Astrocyte (in vitro differentiated cells and primary cell): ENCODE data around the gene B3GAT3. TPM values are rescaled to one million over a fixed set of nuclear protein-coding genes. Genes with fewer than 3 reads are reported as not detected.

Experiments
- DNase-seq: peaks from one replicate; pipeline ENCODE4 v3.0.0-alpha.2; 2010; ENCODE audit warnings: low read depth
- FAIRE-seq: peaks from 2 replicates; lab custom pipeline; 2011; peaks lifted over from hg19 to GRCh38; lab: Jason Lieb, UNC
- H2AFZ ChIP-seq: 2 replicates; pipeline ENCODE4 v1.6.0; 2012; ENCODE audit warnings: low read depth, low read length, inconsistent platforms
- H3K27ac ChIP-seq: 2 replicates; pipeline ENCODE4 v1.5.1; 2011; ENCODE audit warnings: low read depth, low read length, inconsistent platforms
- H3K27me3 ChIP-seq: 2 replicates; pipeline ENCODE4 v1.6.0; 2011; ENCODE audit warnings: low read length, inconsistent platforms; ENCODE audit not compliant: insufficient read depth
- H3K36me3 ChIP-seq: 2 replicates; pipeline ENCODE4 v1.5.1; 2011; ENCODE audit warnings: low read length, inconsistent platforms; ENCODE audit not compliant: insufficient read depth
- H3K4me1 ChIP-seq: 2 replicates; pipeline ENCODE4 v1.5.1; 2011; ENCODE audit warnings: low read length, inconsistent platforms; ENCODE audit not compliant: insufficient read depth
- H3K4me2 ChIP-seq: 2 replicates; pipeline ENCODE4 v1.6.0; 2012; ENCODE audit warnings: low read length, inconsistent platforms
- H3K4me3 ChIP-seq: 2 replicates; pipeline ENCODE4 v1.5.1; 2011; ENCODE audit warnings: low read depth, mild to moderate bottlenecking, low read length, inconsistent platforms; ENCODE audit not compliant: insufficient read depth
- H3K79me2 ChIP-seq: 2 replicates; pipeline ENCODE4 v1.6.0; 2012; ENCODE audit warnings: mild to moderate bottlenecking, low read length, inconsistent platforms; ENCODE audit not compliant: insufficient read depth
- H3K9ac ChIP-seq: 2 replicates; pipeline ENCODE4 v1.6.0; 2012; ENCODE audit warnings: mild to moderate bottlenecking, low read length, inconsistent platforms
- H3K9me3 ChIP-seq: 2 replicates; pipeline ENCODE4 v1.5.1; 2012; ENCODE audit warnings: low read depth, mild to moderate bottlenecking, low read length, inconsistent platforms; ENCODE audit not compliant: insufficient read depth
- H4K20me1 ChIP-seq: 2 replicates; pipeline ENCODE4 v1.6.0; 2012; ENCODE audit warnings: low read length, inconsistent platforms; ENCODE audit not compliant: insufficient read depth
- H3K27ac Mint-ChIP-seq: one replicate; pipeline ENCODE4 v1.8.0; 2021; ENCODE audit warnings: mild to moderate bottlenecking, mixed read lengths; ENCODE audit not compliant: unreplicated experiment
- H3K27me3 Mint-ChIP-seq: one replicate; pipeline ENCODE4 v1.8.0; 2021; ENCODE audit warnings: low read depth, mixed read lengths; ENCODE audit not compliant: unreplicated experiment
- H3K36me3 Mint-ChIP-seq: one replicate; pipeline ENCODE4 v1.8.0; 2021; ENCODE audit warnings: low read depth, mixed read lengths; ENCODE audit not compliant: unreplicated experiment
- H3K4me1 Mint-ChIP-seq: one replicate; pipeline ENCODE4 v1.8.0; 2021; ENCODE audit warnings: low read depth, mixed read lengths; ENCODE audit not compliant: unreplicated experiment
- H3K4me3 Mint-ChIP-seq: one replicate; pipeline ENCODE4 v1.8.0; 2021; ENCODE audit warnings: mild to moderate bottlenecking, moderate library complexity, mixed read lengths; ENCODE audit not compliant: unreplicated experiment
- H3K9me3 Mint-ChIP-seq: one replicate; pipeline ENCODE4 v1.8.0; 2021; ENCODE audit warnings: mild to moderate bottlenecking, mixed read lengths; ENCODE audit not compliant: unreplicated experiment
- EZH2 ChIP-seq: IDR thresholded peaks from 2 replicates; pipeline ENCODE4 v1.6.1; 2012; ENCODE audit warnings: mild to moderate bottlenecking, low read length, inconsistent platforms; ENCODE audit not compliant: insufficient read depth
- total RNA-seq: library from RNA; stranded (reverse); gene quantifications from 2 replicates; pipeline ENCODE4 v1.2.1, GENCODE V29; 2021
- TF ChIP-seq, protein P1 (sequence below): IDR thresholded peaks from 2 replicates; pipeline ENCODE4 v1.5.1; 2011; ENCODE audit warnings: low read depth, mild to moderate bottlenecking, inconsistent platforms, low read length, moderate library complexity; ENCODE audit not compliant: insufficient read depth

Gene B3GAT3
- total RNA-seq, 1 donor from 2014 or later: 52.4 TPM

DNA sequence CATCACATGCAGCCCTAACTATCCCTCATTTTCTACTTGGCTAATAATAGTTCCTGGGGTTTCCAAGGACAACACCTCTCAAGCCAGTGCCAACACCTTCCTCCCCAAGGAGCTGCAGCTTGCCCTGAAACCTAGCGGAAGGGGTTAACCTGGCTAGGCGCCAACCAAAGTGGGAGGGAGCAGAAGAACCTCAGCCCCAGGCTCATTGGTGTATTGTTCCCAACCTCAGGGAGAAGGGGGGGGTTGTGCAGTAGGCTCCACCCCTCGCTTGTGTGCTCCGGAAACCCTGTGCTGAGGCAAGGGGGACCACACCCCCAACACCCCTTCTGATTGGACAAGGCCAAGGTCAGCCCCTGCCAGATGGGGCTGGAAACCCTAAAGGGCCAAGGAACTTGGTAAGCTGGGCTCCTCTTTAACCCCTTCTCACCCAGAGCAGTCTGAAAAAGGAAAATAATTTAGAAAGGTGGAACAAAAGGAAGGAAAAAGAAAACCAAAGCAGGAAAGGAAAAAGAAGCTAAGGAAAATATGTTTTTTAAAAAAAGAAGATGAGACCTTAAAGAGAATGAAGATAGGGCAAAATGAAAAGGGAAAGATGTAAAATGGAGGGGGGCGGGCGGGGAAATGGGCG lies 22.6 kb downstream of the B3GAT3 start:
- H3K4me2 ChIP-seq: peak overlapping the region; percentile 89
- no peaks in the 10 kb centered on the region for H3K9me3 ChIP-seq
- H3K36me3 Mint-ChIP-seq: peaks cover 56% of the 10 kb centered on the region
- H3K79me2 ChIP-seq: peaks cover 63% of the 10 kb centered on the region
- H3K4me1 ChIP-seq: peaks cover 26% of the 10 kb centered on the region
- H3K36me3 ChIP-seq: peaks cover 35% of the 10 kb centered on the region
- H3K27ac ChIP-seq: no peak overlapping the region
- DNase-seq (peak; percentile 97), FAIRE-seq (peak; percentile 43)
- H3K27me3 Mint-ChIP-seq: peaks cover 6% of the 10 kb centered on the region
- H3K9ac ChIP-seq: peak overlapping the region; percentile 98
- H4K20me1 ChIP-seq: peaks cover 64% of the 10 kb centered on the region
- TF ChIP-seq EZH2: no peak
- TF ChIP-seq, protein P1, sequence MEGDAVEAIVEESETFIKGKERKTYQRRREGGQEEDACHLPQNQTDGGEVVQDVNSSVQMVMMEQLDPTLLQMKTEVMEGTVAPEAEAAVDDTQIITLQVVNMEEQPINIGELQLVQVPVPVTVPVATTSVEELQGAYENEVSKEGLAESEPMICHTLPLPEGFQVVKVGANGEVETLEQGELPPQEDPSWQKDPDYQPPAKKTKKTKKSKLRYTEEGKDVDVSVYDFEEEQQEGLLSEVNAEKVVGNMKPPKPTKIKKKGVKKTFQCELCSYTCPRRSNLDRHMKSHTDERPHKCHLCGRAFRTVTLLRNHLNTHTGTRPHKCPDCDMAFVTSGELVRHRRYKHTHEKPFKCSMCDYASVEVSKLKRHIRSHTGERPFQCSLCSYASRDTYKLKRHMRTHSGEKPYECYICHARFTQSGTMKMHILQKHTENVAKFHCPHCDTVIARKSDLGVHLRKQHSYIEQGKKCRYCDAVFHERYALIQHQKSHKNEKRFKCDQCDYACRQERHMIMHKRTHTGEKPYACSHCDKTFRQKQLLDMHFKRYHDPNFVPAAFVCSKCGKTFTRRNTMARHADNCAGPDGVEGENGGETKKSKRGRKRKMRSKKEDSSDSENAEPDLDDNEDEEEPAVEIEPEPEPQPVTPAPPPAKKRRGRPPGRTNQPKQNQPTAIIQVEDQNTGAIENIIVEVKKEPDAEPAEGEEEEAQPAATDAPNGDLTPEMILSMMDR: no peak
- peaks cover 20% of the 10 kb centered on the region for H3K4me1 Mint-ChIP-seq
- no peaks in the 10 kb centered on the region for H3K9me3 Mint-ChIP-seq
- H3K27ac Mint-ChIP-seq: peak overlapping the region; percentile 75
- H3K4me3 Mint-ChIP-seq: peak overlapping the region; percentile 99
- peak overlapping the region; percentile 94 for H3K4me3 ChIP-seq
- H2AFZ ChIP-seq: no peak overlapping the region
- H3K27me3 ChIP-seq: no peaks in the 10 kb centered on the region

DNA sequence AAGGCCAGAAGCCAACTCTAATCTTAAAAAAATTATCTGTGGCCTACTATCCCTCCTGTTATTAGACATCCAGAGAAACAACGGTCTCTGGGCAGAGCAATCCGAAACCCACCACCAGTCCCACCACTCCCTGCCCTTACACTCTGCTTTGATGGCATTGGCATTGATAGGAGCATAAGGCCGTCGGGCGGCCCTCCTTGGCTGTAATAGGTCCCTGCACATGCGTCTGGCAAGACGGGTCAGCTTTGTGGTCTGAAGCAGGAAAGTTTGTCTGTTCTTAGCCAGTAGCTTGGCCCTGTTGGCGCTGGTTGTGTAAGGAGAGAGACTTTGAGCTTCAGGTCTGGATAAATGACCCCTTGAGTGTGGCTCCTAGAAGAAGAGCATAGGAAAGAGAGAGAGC lies 26.7 kb downstream of the B3GAT3 start:
- Histone ChIP-seq H3K4me1 (peaks cover 25% of the 10 kb centered on the region), H3K4me3 (no peak overlapping the region), H3K9me3 (no peaks in the 10 kb centered on the region), H3K4me2 (no peak overlapping the region), H2AFZ (no peak overlapping the region), H3K9ac (no peak overlapping the region), H3K27ac (no peak overlapping the region), H3K79me2 (peaks cover 59% of the 10 kb centered on the region), H3K36me3 (peaks cover 45% of the 10 kb centered on the region), H3K27me3 (no peaks in the 10 kb centered on the region), H4K20me1 (peaks cover 65% of the 10 kb centered on the region)
- no peak overlapping the region for H3K4me3 Mint-ChIP-seq
- FAIRE-seq (no peak), DNase-seq (no peak)
- TF ChIP-seq, protein P1: no peak
- no peak for TF ChIP-seq EZH2
- H3K4me1 Mint-ChIP-seq: peaks cover 23% of the 10 kb centered on the region
- H3K27ac Mint-ChIP-seq: peak overlapping the region; percentile 55
- H3K27me3 Mint-ChIP-seq: no peaks in the 10 kb centered on the region
- H3K9me3 Mint-ChIP-seq: no peaks in the 10 kb centered on the region
- H3K36me3 Mint-ChIP-seq: peaks cover 45% of the 10 kb centered on the region

- peaks cover 39% of the 10 kb centered on the region for H3K36me3 Mint-ChIP-seq
- H3K27ac ChIP-seq: no peak overlapping the region
- H3K4me1 ChIP-seq: peaks cover 10% of the 10 kb centered on the region
- H3K27ac Mint-ChIP-seq: no peak overlapping the region
- no peak for TF ChIP-seq EZH2
- TF ChIP-seq, protein P1: peak; percentile 51
- H3K9me3 ChIP-seq: no peaks in the 10 kb centered on the region
- H3K27me3 Mint-ChIP-seq: no peaks in the 10 kb centered on the region
- peaks cover 12% of the 10 kb centered on the region for H3K4me1 Mint-ChIP-seq
- H3K36me3 ChIP-seq: peaks cover 41% of the 10 kb centered on the region
- peaks cover 50% of the 10 kb centered on the region for H3K79me2 ChIP-seq
- H4K20me1 ChIP-seq: peaks cover 52% of the 10 kb centered on the region
- H2AFZ ChIP-seq: no peak overlapping the region
- no peak overlapping the region for H3K9ac ChIP-seq
- H3K4me3 ChIP-seq: no peak overlapping the region
- no peak overlapping the region for H3K4me2 ChIP-seq
- DNase-seq: peak; percentile 53
- no peaks in the 10 kb centered on the region for H3K27me3 ChIP-seq
- no peak overlapping the region for H3K4me3 Mint-ChIP-seq
- FAIRE-seq: no peak
- H3K9me3 Mint-ChIP-seq: no peaks in the 10 kb centered on the region
These were observed 28.2 kb downstream of the B3GAT3 start for GRCh38 chr11:62593434-62594044.
